Stimulated activated CD8-positive, alpha-beta memory T cell treated with anti-CD3 and anti-CD28 coated beads, Interleukin-7, amount 100 ng/mL, for 24 hours (primary cell): ENCODE results near the gene LILRA1.
"Not testable (repeated sequence)": the region's sequence is repeated elsewhere in the genome, so short reads cannot be mapped to it uniquely, and the experiment has no call there.

Experiments
- DNase-seq: peaks from one replicate; pipeline ENCODE4 v3.0.0-alpha.2; 2020; ENCODE audit warnings: low read depth

LILRA1 gene

GRCh38 chr19:54624934-54625730 is 31.7 kb downstream of the LILRA1 start:
- DNase-seq, result not testable (repeated sequence)

- DNase-seq, result no peak
Observed at GRCh38 chr19:54626757-54627156, 33.3 kb downstream of the LILRA1 start.

GRCh38 chr19:54627912-54628311 is 34.5 kb downstream of the LILRA1 start:
- DNase-seq, result not testable (repeated sequence)

- not testable (repeated sequence) for DNase-seq
Observed at GRCh38 chr19:54630262-54630661, 36.8 kb downstream of the LILRA1 start, which contains the start of gene LILRB1. Gene LILRB1 (plus strand): TSS chr19:54630484. CDS start chr19:54631074, 590 bp downstream.

GRCh38 chr19:54630782-54631181 is 37.4 kb downstream of the LILRA1 start:
- DNase-seq, result no peak

GRCh38 chr19:54631489-54632337 is 38.3 kb downstream of the LILRA1 start:
- DNase-seq, result not testable (repeated sequence)

GRCh38 chr19:54632517-54632916 is 39.1 kb downstream of the LILRA1 start:
- DNase-seq, result not testable (repeated sequence)

- DNase-seq, result no peak
Observed at GRCh38 chr19:54633401-54633800, 40.0 kb downstream of the LILRA1 start.

- DNase-seq, result not testable (repeated sequence)
Observed at GRCh38 chr19:54636081-54636480, 42.6 kb downstream of the LILRA1 start.

- no peak for DNase-seq
Observed at GRCh38 chr19:54638683-54639082, 45.3 kb downstream of the LILRA1 start.

- not testable (repeated sequence) for DNase-seq
Observed at GRCh38 chr19:54642953-54643352, 49.5 kb downstream of the LILRA1 start.

- not testable (repeated sequence) for DNase-seq
Observed at GRCh38 chr19:54643583-54643982, 50.2 kb downstream of the LILRA1 start.

GRCh38 chr19:54644056-54644455 is 50.6 kb downstream of the LILRA1 start:
- no peak for DNase-seq

GRCh38 chr19:54646331-54646841 is 53.0 kb downstream of the LILRA1 start:
- no peak for DNase-seq

- no peak for DNase-seq
Observed at GRCh38 chr19:54648129-54648528, 54.7 kb downstream of the LILRA1 start.

- DNase-seq, result no peak
Observed at GRCh38 chr19:54650108-54650655, 56.8 kb downstream of the LILRA1 start.
